Measurements from ENCODE around the gene GRK5. TPM values are rescaled to one million over a fixed set of nuclear protein-coding genes. Genes with fewer than 3 reads are reported as not detected.

The GRK5 gene
- total and polyA plus RNA-seq, 12 donors, result 9.3 to 96.4 (median 21.5) TPM

GRCh38 chr10:119473771-119474170 lies 266.4 kb downstream of the GRK5 start:
- no peak for DNase-seq
- intact Hi-C loops (cut with DNase I), result no loop called here
- H3K27me3 ChIP-seq, result peaks cover 3% of the 10 kb centered on the region
- H3K4me3 ChIP-seq, result no peak overlapping the region
- H3K9me3 ChIP-seq (replicated peaks in 1 of 3), result no peaks in the 10 kb centered on the region
- no peak overlapping the region for H3K27ac ChIP-seq
- 91 to 100% (median 93%) methylated on average over 2 to 4 of the region's 4 CpGs for WGBS, 4 donors
- no peaks in the 10 kb centered on the region for H3K4me1 ChIP-seq (replicated peaks in 1 of 2)
- no peak for TF ChIP-seq CTCF (IDR thresholded peaks at IDR 0.05)
- TF ChIP-seq POLR2A (IDR thresholded peaks at IDR 0.05), result no peak
- no peaks in the 10 kb centered on the region for H3K36me3 ChIP-seq (replicated peaks in 1 of 2)

- Histone ChIP-seq H3K27me3 (peaks cover 3% of the 10 kb centered on the region), H3K4me3 (no peak overlapping the region), H3K27ac (no peak overlapping the region), H3K9me3 (replicated peaks in 1 of 3) (no peaks in the 10 kb centered on the region), H3K4me1 (replicated peaks in 1 of 2) (no peaks in the 10 kb centered on the region), H3K36me3 (replicated peaks in 1 of 2) (no peaks in the 10 kb centered on the region)
- DNase-seq, result no peak
- 77 to 94% (median 92%) methylated on average over 9 to 10 of the region's 10 CpGs for whole genome bisulfite sequencing, 4 donors
- intact Hi-C loops (cut with DNase I), result no loop called here
- no peak for TF ChIP-seq POLR2A (IDR thresholded peaks at IDR 0.05)
- TF ChIP-seq CTCF (IDR thresholded peaks at IDR 0.05), result no peak
Measured at GRCh38 chr10:119474606-119475005, 267.2 kb downstream of the GRK5 start.

GRCh38 chr10:119477444-119477843 lies 270.1 kb downstream of the GRK5 start:
- intact Hi-C loops (cut with DNase I), result no loop called here
- Histone ChIP-seq H3K27ac (no peak overlapping the region), H3K9me3 (replicated peaks in 1 of 3) (no peaks in the 10 kb centered on the region), H3K36me3 (replicated peaks in 1 of 2) (no peaks in the 10 kb centered on the region), H3K4me1 (replicated peaks in 1 of 2) (no peaks in the 10 kb centered on the region), H3K4me3 (no peak overlapping the region), H3K27me3 (peaks cover 5% of the 10 kb centered on the region)
- TF ChIP-seq POLR2A (IDR thresholded peaks at IDR 0.05) (no peak), CTCF (IDR thresholded peaks at IDR 0.05) (no peak)
- 56 to 70% (median 62%) methylated on average over 3 of the region's 3 CpGs for WGBS, 4 donors
- DNase-seq, result no peak

GRCh38 chr10:119478111-119478802 lies 270.9 kb downstream of the GRK5 start:
- H3K27ac ChIP-seq, result no peak overlapping the region

More at GRCh38 chr10:119478111-119478802, 270.9 kb downstream of the GRK5 start:
- Histone ChIP-seq H3K27me3 (peaks cover 5% of the 10 kb centered on the region), H3K9me3 (replicated peaks in 1 of 3) (no peaks in the 10 kb centered on the region), H3K4me1 (replicated peaks in 1 of 2) (no peaks in the 10 kb centered on the region), H3K4me3 (no peak overlapping the region), H3K36me3 (replicated peaks in 1 of 2) (no peaks in the 10 kb centered on the region)
- intact Hi-C loops (cut with DNase I), result no loop called here
- WGBS, 4 donors, result 45 to 53% (median 49%) methylated on average over 8 of the region's 8 CpGs
- no peak for DNase-seq
- no peak for TF ChIP-seq CTCF (IDR thresholded peaks at IDR 0.05)
- TF ChIP-seq POLR2A (IDR thresholded peaks at IDR 0.05), result no peak
